HG03159 (cell line): Measurements from ENCODE around the gene ARHGAP36.

Experiments
- ATAC-seq: cut with Tn5 transposase; IDR thresholded peaks from one replicate; pipeline ENCODE4 v1.9.1; 2021; ENCODE audit warnings: mild to moderate bottlenecking, moderate library complexity; ENCODE audit not compliant: unreplicated experiment

ARHGAP36 gene

GRCh38 chrX:131058136-131058868 lies at the start of gene ARHGAP36:
ARHGAP36 (plus strand) TSS chrX:131058346; CDS start chrX:131081666, 23,320 bp downstream.
- ATAC-seq = no peak

- ATAC-seq = no peak
Measured at GRCh38 chrX:131010186-131010585, 48.0 kb upstream of the ARHGAP36 start.

- ATAC-seq = no peak
Measured at GRCh38 chrX:131025336-131025735, 32.8 kb upstream of the ARHGAP36 start.

- no peak for ATAC-seq
Measured at GRCh38 chrX:131032354-131033230, 25.6 kb upstream of the ARHGAP36 start.

- ATAC-seq = no peak
Measured at GRCh38 chrX:131034063-131034462, 24.1 kb upstream of the ARHGAP36 start.

GRCh38 chrX:131040781-131041180 lies 17.4 kb upstream of the ARHGAP36 start:
- ATAC-seq = no peak

- ATAC-seq = no peak
Measured at GRCh38 chrX:131041667-131042066, 16.5 kb upstream of the ARHGAP36 start.

GRCh38 chrX:131045726-131046125 lies 12.4 kb upstream of the ARHGAP36 start:
- no peak for ATAC-seq

GRCh38 chrX:131046596-131046995 lies 11.6 kb upstream of the ARHGAP36 start:
- ATAC-seq = no peak

GRCh38 chrX:131047180-131047579 lies 11.0 kb upstream of the ARHGAP36 start:
- ATAC-seq = no peak

GRCh38 chrX:131053076-131053475 lies 5.1 kb upstream of the ARHGAP36 start:
- no peak for ATAC-seq

- ATAC-seq = no peak
Measured at GRCh38 chrX:131054906-131055305, 3.2 kb upstream of the ARHGAP36 start.

GRCh38 chrX:131057706-131058105 lies 440 bp upstream of the ARHGAP36 start:
- no peak for ATAC-seq

GRCh38 chrX:131059246-131059645 lies 1.1 kb downstream of the ARHGAP36 start:
- ATAC-seq = no peak

- ATAC-seq = no peak
Measured at GRCh38 chrX:131060147-131060546, 2.0 kb downstream of the ARHGAP36 start.

GRCh38 chrX:131061306-131061705 lies 3.2 kb downstream of the ARHGAP36 start:
- ATAC-seq = no peak

- no peak for ATAC-seq
Measured at GRCh38 chrX:131063613-131064012, 5.5 kb downstream of the ARHGAP36 start.

GRCh38 chrX:131066237-131066636 lies 8.1 kb downstream of the ARHGAP36 start:
- no peak for ATAC-seq

GRCh38 chrX:131067216-131067615 lies 9.1 kb downstream of the ARHGAP36 start:
- no peak for ATAC-seq

- ATAC-seq = no peak
Measured at GRCh38 chrX:131067846-131068745, 9.9 kb downstream of the ARHGAP36 start.
